ENCODE measurements around the gene SLC1A7. TPM values are rescaled to one million over a fixed set of nuclear protein-coding genes. Genes with fewer than 3 reads are reported as not detected.

The SLC1A7 gene
- total and polyA plus RNA-seq, 2 of the 13 experiments (the other 11 are each of a cell fraction or from before 2014, with no cell fraction given), result 0.04 to 2.0 TPM

DNA sequence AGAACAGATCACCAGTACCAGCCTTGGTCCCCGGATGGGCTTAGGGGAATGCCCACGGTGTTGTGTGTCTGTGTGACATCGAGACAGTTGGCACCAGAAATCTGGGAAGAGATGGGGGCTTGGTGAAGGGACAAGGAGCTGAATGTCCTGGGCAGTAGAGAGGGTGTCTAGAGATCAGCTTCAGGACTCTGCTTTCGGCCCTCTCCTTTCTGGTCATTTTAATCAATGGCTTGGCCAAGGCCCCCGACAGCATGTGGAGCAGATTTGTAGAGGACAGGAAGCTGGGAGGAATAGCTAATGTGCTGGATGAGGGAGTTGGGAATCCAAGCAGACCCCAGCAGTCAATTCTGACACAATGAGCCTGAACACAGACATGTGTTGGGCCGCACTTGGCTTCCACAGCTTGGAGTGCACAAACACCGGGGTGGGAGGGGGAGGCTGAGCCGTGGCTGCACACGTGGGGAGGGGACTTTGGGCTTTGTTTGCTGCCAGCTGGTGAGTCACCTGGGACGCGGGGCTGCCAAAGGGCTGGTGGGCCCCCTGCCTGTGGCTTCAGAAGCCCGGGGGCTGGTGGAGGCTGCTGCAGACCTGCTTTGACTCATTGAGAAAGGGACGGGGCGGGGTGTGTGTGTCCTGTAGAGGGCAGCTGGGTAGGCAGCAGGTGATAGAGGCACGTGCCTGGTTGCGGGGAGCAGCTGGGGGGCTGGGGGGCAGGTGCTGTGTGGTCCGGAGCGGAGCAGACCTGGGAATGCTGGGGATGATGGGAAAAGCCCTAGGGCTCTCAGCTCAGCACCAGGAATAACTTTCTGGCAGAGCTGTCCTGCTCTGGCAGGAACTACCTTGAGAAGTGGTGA, 20.9 kb downstream of the SLC1A7 start (continued):
- TF ChIP-seq NR2F6 (IDR thresholded peaks at IDR 0.05) (peak; percentile 62), NR2F6 (CRISPR knock-in tag; IDR thresholded peaks at IDR 0.05) (peak; percentile 63), HDAC2 (CRISPR knock-in tag; IDR thresholded peaks at IDR 0.05) (peak; percentile 84), BRD4 (CRISPR knock-in tag; IDR thresholded peaks at IDR 0.05) (no peak; the same call in 1 of the 2 replicates), ATF7 (IDR thresholded peaks at IDR 0.05) (no peak), ATF7 (CRISPR knock-in tag; IDR thresholded peaks at IDR 0.05) (peak; percentile 63), ZNF772 (CRISPR knock-in tag; IDR thresholded peaks at IDR 0.05) (peak; percentile 91), TBL1XR1 (IDR thresholded peaks at IDR 0.05; ENCODE audit: borderline replicate concordance, low read length, partially characterized antibody) (peak; percentile 26), PRPF4 (IDR thresholded peaks at IDR 0.05; ENCODE audit: low read depth, low read length, poor library complexity, severe bottlenecking) (no peak), ZNF749 (CRISPR knock-in tag; IDR thresholded peaks at IDR 0.05; ENCODE audit: borderline replicate concordance) (peak; percentile 49; the same call in 1 of the 2 replicates), PITX1 (CRISPR knock-in tag; IDR thresholded peaks at IDR 0.05) (peak; percentile 91), SNRNP70 (IDR thresholded peaks at IDR 0.05; ENCODE audit: low read depth, low read length) (no peak), RFXANK (CRISPR knock-in tag; IDR thresholded peaks at IDR 0.05) (0 out of 2 replicates have a peak, but pooled peaks have one; percentile 44), BHLHE40 (IDR thresholded peaks at IDR 0.05; ENCODE audit: low read length) (peak; percentile 97)
- TF ChIP-seq, protein P1, sequence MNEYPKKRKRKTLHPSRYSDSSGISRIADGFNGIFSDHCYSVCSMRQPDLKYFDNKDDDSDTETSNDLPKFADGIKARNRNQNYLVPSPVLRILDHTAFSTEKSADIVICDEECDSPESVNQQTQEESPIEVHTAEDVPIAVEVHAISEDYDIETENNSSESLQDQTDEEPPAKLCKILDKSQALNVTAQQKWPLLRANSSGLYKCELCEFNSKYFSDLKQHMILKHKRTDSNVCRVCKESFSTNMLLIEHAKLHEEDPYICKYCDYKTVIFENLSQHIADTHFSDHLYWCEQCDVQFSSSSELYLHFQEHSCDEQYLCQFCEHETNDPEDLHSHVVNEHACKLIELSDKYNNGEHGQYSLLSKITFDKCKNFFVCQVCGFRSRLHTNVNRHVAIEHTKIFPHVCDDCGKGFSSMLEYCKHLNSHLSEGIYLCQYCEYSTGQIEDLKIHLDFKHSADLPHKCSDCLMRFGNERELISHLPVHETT (CRISPR knock-in tag; conservative IDR thresholded peaks at IDR 0.05), result no peak
- TF ChIP-seq, protein P2, sequence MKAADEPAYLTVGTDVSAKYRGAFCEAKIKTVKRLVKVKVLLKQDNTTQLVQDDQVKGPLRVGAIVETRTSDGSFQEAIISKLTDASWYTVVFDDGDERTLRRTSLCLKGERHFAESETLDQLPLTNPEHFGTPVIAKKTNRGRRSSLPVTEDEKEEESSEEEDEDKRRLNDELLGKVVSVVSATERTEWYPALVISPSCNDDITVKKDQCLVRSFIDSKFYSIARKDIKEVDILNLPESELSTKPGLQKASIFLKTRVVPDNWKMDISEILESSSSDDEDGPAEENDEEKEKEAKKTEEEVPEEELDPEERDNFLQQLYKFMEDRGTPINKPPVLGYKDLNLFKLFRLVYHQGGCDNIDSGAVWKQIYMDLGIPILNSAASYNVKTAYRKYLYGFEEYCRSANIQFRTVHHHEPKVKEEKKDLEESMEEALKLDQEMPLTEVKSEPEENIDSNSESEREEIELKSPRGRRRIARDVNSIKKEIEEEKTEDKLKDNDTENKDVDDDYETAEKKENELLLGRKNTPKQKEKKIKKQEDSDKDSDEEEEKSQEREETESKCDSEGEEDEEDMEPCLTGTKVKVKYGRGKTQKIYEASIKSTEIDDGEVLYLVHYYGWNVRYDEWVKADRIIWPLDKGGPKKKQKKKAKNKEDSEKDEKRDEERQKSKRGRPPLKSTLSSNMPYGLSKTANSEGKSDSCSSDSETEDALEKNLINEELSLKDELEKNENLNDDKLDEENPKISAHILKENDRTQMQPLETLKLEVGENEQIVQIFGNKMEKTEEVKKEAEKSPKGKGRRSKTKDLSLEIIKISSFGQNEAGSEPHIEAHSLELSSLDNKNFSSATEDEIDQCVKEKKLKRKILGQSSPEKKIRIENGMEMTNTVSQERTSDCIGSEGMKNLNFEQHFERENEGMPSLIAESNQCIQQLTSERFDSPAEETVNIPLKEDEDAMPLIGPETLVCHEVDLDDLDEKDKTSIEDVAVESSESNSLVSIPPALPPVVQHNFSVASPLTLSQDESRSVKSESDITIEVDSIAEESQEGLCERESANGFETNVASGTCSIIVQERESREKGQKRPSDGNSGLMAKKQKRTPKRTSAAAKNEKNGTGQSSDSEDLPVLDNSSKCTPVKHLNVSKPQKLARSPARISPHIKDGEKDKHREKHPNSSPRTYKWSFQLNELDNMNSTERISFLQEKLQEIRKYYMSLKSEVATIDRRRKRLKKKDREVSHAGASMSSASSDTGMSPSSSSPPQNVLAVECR (CRISPR knock-in tag; IDR thresholded peaks at IDR 0.05; ENCODE audit: borderline replicate concordance), result peak; percentile 82; the same call in 1 of the 2 replicates
- TF ChIP-seq, protein P3, sequence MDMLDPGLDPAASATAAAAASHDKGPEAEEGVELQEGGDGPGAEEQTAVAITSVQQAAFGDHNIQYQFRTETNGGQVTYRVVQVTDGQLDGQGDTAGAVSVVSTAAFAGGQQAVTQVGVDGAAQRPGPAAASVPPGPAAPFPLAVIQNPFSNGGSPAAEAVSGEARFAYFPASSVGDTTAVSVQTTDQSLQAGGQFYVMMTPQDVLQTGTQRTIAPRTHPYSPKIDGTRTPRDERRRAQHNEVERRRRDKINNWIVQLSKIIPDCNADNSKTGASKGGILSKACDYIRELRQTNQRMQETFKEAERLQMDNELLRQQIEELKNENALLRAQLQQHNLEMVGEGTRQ (IDR thresholded peaks at IDR 0.05; ENCODE audit: low read depth, low read length), result peak; percentile 50; the same call in 1 of the 2 replicates
- TF ChIP-seq, protein P3 (CRISPR knock-in tag; IDR thresholded peaks at IDR 0.05; ENCODE audit: borderline replicate concordance), result peak; percentile 78; the same call in 1 of the 2 replicates
- TF ChIP-seq, protein P4, sequence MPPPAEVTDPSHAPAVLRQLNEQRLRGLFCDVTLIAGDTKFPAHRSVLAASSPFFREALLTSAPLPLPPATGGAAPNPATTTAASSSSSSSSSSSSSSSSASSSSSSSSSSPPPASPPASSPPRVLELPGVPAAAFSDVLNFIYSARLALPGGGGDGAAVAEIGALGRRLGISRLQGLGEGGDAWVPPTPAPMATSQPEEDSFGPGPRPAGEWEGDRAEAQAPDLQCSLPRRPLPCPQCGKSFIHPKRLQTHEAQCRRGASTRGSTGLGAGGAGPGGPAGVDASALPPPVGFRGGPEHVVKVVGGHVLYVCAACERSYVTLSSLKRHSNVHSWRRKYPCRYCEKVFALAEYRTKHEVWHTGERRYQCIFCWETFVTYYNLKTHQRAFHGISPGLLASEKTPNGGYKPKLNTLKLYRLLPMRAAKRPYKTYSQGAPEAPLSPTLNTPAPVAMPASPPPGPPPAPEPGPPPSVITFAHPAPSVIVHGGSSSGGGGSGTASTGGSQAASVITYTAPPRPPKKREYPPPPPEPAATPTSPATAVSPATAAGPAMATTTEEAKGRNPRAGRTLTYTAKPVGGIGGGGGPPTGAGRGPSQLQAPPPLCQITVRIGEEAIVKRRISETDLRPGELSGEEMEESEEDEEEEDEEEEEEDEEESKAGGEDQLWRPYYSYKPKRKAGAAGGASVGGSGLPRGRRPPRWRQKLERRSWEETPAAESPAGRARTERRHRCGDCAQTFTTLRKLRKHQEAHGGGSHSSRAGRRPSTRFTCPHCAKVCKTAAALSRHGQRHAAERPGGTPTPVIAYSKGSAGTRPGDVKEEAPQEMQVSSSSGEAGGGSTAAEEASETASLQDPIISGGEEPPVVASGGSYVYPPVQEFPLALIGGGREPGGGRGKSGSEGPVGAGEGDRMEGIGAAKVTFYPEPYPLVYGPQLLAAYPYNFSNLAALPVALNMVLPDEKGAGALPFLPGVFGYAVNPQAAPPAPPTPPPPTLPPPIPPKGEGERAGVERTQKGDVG (CRISPR knock-in tag; IDR thresholded peaks at IDR 0.05; ENCODE audit: borderline replicate concordance), result no peak

Measured in HepG2 (cell line).